A549 treated with ZK216348 at 1 μM for 4 hours (cell line): ENCODE data around the gene SMC4. TPM values are rescaled to one million over a fixed set of nuclear protein-coding genes. Genes with fewer than 3 reads are reported as not detected.

ENCODE experiments used
- total RNA-seq: library from RNA; stranded (reverse); fragments of 200-300 nt; extraction: Qiagen RNA extraction; gene quantifications from 5 replicates; pipeline ENCODE4 v1.2.3, GENCODE V29; 2022; ENCODE audit warnings: low read depth

Gene SMC4
- 71.1 to 119 TPM (median 100 TPM) in 5 replicates for total RNA-seq

GRCh38 chr3:160399125-160400029 is at the start of gene SMC4, which contains the start of gene IFT80:
SMC4 (plus strand) TSS chr3:160399650; CDS start chr3:160400827, 1,177 bp downstream.
IFT80 (minus strand) TSS chr3:160399225; CDS start chr3:160384600, 14,625 bp downstream.

GRCh38 chr3:160449636-160450598 is 50.5 kb downstream of the SMC4 start, which contains the start of gene TRIM59:
TRIM59 (minus strand) TSS chr3:160449786; CDS start chr3:160439183, 10,603 bp downstream.

Other genes starting within 250 kb of the SMC4 start
- gene C3orf80, start 174.2 kb upstream of the SMC4 start, total RNA-seq = 1.5 to 2.1 TPM (median 1.8 TPM) in 5 replicates
- 7.5 to 14.6 TPM (median 13.8 TPM) in 5 replicates for gene IFT80, start 425 bp upstream of the SMC4 start, total RNA-seq
- 6.0 to 9.5 TPM (median 8.1 TPM) in 5 replicates for gene TRIM59, start 50.1 kb downstream of the SMC4 start, total RNA-seq
- 25.4 to 42.7 TPM (median 31.6 TPM) in 5 replicates for gene KPNA4, start 165.9 kb downstream of the SMC4 start, total RNA-seq